Esophagus squamous epithelium (tissue), 4 donors: Measurements from ENCODE around the gene REC114.

Experiments
- CTCF ChIP-seq, 6 experiments: fragments of 450-650 bp in 4 of 6; fragments of 200-600 bp in 2 of 6; sonication (generic) in 2 of 6; IDR thresholded peaks; one replicate each; pipeline ENCODE4 v1.5.1; 2016 to 2019; ENCODE audit warnings: antibody characterized with exemption in 6 of 6, mild to moderate bottlenecking in 4 of 6, moderate library complexity in 4 of 6
- POLR2A ChIP-seq, 4 donors: fragments of 450-650 bp; IDR thresholded peaks; one replicate each; pipeline ENCODE4 v1.6.1; 2017; ENCODE audit warnings: antibody characterized with exemption in 4 of 4, mild to moderate bottlenecking in 4 of 4, moderate library complexity in 3 of 4

DNA sequence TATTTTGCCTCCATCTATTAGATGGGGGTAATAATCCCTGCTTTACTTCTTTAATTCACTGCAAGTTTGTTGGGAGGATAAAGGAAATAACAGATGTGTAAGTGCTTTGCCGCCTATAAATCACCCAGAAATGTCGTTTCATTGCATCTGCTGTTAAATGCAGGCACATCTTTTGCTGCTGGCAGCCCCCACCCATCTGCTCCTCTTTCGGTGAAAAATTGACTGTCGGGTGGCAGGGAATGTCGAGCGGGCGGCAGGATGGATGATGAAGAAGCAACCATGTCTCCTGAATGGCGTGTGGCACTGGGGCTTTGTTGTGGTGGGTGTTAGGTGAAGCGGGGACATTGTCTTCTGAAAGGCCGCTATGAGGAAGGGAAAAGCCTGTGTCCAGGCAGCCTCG lies 543 bp upstream of the REC114 start:
- TF ChIP-seq CTCF (IDR thresholded peaks at IDR 0.05) (no peak), POLR2A (IDR thresholded peaks at IDR 0.05) (no peak)
